ENCODE measurements around the gene CCNDBP1.
"Not testable (repeated sequence)": the region's sequence is repeated elsewhere in the genome, so short reads cannot be mapped to it uniquely, and the experiment has no call there.

Gene CCNDBP1

DNA sequence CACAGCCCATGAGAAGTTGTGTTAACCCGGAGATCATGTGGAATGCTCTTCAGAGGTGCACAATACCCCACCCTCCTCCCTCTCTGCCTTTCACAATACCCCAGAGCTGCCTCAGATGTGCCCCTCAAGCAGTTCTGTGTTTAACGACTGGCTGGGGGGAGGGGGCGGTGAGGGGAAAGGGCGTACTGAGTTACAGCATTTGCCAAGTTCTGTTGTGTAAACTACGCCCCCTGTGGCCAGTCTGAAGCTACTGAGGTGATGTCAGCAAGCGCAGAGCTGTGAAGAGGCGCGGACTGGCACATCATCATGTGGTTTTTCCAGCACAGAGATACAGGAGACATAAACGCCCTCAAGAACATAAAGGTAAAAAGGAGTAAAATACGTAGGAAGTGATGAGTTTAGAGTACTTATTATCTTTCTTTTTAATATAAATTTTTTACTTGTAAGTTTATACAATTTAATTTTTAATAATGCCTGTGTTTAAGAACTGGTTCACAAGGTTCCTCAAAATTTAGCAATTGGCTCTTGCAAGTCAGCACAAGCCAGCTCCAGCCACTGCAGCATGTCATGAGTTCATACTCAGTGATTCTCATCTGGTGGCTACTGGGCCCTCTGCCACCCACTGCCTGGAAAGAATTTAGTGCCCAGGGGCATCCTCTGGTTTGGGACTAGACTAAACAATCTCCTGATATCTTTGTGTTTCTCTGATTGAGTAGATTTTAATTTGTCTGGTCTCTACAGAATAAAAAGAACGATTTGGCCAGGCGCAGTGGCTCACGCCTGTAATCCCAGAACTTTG lies 33.9 kb downstream of the CCNDBP1 start:
- DNase-seq, result peak; percentile 34
- no peaks in the 10 kb centered on the region for H3K36me3 ChIP-seq
- H3K27ac ChIP-seq, result no peak overlapping the region
- TF ChIP-seq, protein P1, sequence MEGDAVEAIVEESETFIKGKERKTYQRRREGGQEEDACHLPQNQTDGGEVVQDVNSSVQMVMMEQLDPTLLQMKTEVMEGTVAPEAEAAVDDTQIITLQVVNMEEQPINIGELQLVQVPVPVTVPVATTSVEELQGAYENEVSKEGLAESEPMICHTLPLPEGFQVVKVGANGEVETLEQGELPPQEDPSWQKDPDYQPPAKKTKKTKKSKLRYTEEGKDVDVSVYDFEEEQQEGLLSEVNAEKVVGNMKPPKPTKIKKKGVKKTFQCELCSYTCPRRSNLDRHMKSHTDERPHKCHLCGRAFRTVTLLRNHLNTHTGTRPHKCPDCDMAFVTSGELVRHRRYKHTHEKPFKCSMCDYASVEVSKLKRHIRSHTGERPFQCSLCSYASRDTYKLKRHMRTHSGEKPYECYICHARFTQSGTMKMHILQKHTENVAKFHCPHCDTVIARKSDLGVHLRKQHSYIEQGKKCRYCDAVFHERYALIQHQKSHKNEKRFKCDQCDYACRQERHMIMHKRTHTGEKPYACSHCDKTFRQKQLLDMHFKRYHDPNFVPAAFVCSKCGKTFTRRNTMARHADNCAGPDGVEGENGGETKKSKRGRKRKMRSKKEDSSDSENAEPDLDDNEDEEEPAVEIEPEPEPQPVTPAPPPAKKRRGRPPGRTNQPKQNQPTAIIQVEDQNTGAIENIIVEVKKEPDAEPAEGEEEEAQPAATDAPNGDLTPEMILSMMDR (IDR thresholded peaks at IDR 0.05; ENCODE audit: low read depth, low read length), result peak; percentile 46; the same call in 1 of the 2 replicates
- H3K4me3 ChIP-seq (ENCODE audit: low read depth, low read length), result no peak overlapping the region
- H3K27me3 ChIP-seq (ENCODE audit: insufficient read depth, low read depth, severe bottlenecking), result no peaks in the 10 kb centered on the region
- no peaks in the 10 kb centered on the region for H3K9me3 ChIP-seq (ENCODE audit: severe bottlenecking)

GRCh38 chr15:43219929-43220928 lies 35.0 kb downstream of the CCNDBP1 start:
- DNase-seq, result no peak
- Histone ChIP-seq H3K27ac (no peak overlapping the region), H3K4me3 (ENCODE audit: low read depth, low read length) (no peak overlapping the region), H3K9me3 (ENCODE audit: severe bottlenecking) (no peaks in the 10 kb centered on the region), H3K27me3 (ENCODE audit: insufficient read depth, low read depth, severe bottlenecking) (no peaks in the 10 kb centered on the region), H3K36me3 (no peaks in the 10 kb centered on the region)
- TF ChIP-seq, protein P1 (IDR thresholded peaks at IDR 0.05; ENCODE audit: low read depth, low read length), result no peak

- H3K36me3 ChIP-seq, result no peaks in the 10 kb centered on the region
- no peak within 1 kb of the TSS for H3K27ac ChIP-seq
- TF ChIP-seq, protein P1 (IDR thresholded peaks at IDR 0.05; ENCODE audit: low read depth, low read length), result no peak
- no peak within 1 kb of the TSS for H3K4me3 ChIP-seq (ENCODE audit: low read depth, low read length)
- no peak for DNase-seq
- no peaks in the 10 kb centered on the region for H3K27me3 ChIP-seq (ENCODE audit: insufficient read depth, low read depth, severe bottlenecking)
- no peaks in the 10 kb centered on the region for H3K9me3 ChIP-seq (ENCODE audit: severe bottlenecking)
These were observed 35.8 kb downstream of the CCNDBP1 start, which contains the start of gene EPB42 for GRCh38 chr15:43220991-43221403. Gene EPB42 (minus strand): TSS chr15:43221018. CDS start chr15:43220825, 193 bp downstream.

- H3K27ac ChIP-seq, result no peak overlapping the region
- H3K36me3 ChIP-seq, result no peaks in the 10 kb centered on the region
- H3K4me3 ChIP-seq (ENCODE audit: low read depth, low read length), result no peak overlapping the region
- H3K9me3 ChIP-seq (ENCODE audit: severe bottlenecking), result no peaks in the 10 kb centered on the region
- no peak for DNase-seq
- no peaks in the 10 kb centered on the region for H3K27me3 ChIP-seq (ENCODE audit: insufficient read depth, low read depth, severe bottlenecking)
- TF ChIP-seq, protein P1 (IDR thresholded peaks at IDR 0.05; ENCODE audit: low read depth, low read length), result no peak
These were observed 36.2 kb downstream of the CCNDBP1 start for GRCh38 chr15:43221422-43221821.

- DNase-seq, result peak; percentile 50
- H3K27me3 ChIP-seq (ENCODE audit: insufficient read depth, low read depth, severe bottlenecking), result no peaks in the 10 kb centered on the region
- H3K9me3 ChIP-seq (ENCODE audit: severe bottlenecking), result no peaks in the 10 kb centered on the region
- H3K4me3 ChIP-seq (ENCODE audit: low read depth, low read length), result no peak overlapping the region
- no peak overlapping the region for H3K27ac ChIP-seq
- TF ChIP-seq, protein P1 (IDR thresholded peaks at IDR 0.05; ENCODE audit: low read depth, low read length), result peak; percentile 75
- H3K36me3 ChIP-seq, result no peaks in the 10 kb centered on the region
These were observed 40.2 kb downstream of the CCNDBP1 start for GRCh38 chr15:43225201-43225949.

DNA sequence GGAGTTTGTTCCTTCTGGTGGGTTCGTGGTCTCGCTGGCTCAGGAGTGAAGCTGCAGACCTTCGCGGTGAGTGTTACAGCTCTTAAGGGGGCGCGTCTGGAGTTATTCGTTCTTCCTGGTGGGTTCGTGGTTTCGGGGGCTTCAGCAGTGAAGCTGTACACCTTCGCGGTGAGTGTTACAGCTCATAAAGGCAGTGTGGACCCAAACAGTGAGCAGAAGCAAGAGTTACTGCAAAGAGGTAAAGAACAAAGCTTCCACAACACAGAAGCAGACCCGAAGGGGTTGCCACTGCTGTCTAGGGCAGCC lies 40.7 kb downstream of the CCNDBP1 start:
- not testable (repeated sequence) for H3K27me3 ChIP-seq (ENCODE audit: insufficient read depth, low read depth, severe bottlenecking); H3K36me3 ChIP-seq; DNase-seq; H3K27ac ChIP-seq; H3K9me3 ChIP-seq (ENCODE audit: severe bottlenecking); H3K4me3 ChIP-seq (ENCODE audit: low read depth, low read length)

Measured in WERI-Rb-1 (cell line).